GM12878 (cell line): ENCODE measurements around the gene MYB. TPM values are rescaled to one million over a fixed set of nuclear protein-coding genes. Genes with fewer than 3 reads are reported as not detected.

ENCODE experiments used
- ATF2 ChIP-seq: IDR thresholded peaks from 2 replicates; pipeline ENCODE4 v1.6.1; 2012; ENCODE audit warnings: low read length, inconsistent platforms
- BRCA1 ChIP-seq: IDR thresholded peaks from 2 replicates; pipeline ENCODE4 v1.6.1; 2011; ENCODE audit warnings: low read depth, low read length, improper control_type of control experiment
- CEBPB ChIP-seq, 2 experiments: fragments of 150-350 bp in 1 of 2; IDR thresholded peaks; 2 replicates each; pipeline ENCODE4 v1.6.1; 2012 to 2014; ENCODE audit warnings: low read depth in 2 of 2, low read length in 2 of 2, borderline replicate concordance in 1 of 2, inconsistent platforms in 1 of 2
- CHD1 ChIP-seq: IDR thresholded peaks from 2 replicates; pipeline ENCODE4 v1.6.1; 2012; ENCODE audit warnings: low read depth, low read length, improper control_type of control experiment
- CREB1 ChIP-seq: IDR thresholded peaks from 2 replicates; pipeline ENCODE4 v1.6.1; 2012; ENCODE audit warnings: low read depth, mild to moderate bottlenecking, inconsistent platforms
- IKZF1 ChIP-seq: fragments of 450-650 bp; conservative IDR thresholded peaks from 2 replicates; pipeline ENCODE4 v1.6.1; 2017; ENCODE audit warnings: antibody characterized with exemption, mild to moderate bottlenecking
- MAX ChIP-seq: IDR thresholded peaks from 2 replicates; pipeline ENCODE4 v1.6.1; 2012; ENCODE audit warnings: low read depth, low read length, improper control_type of control experiment
- MLLT1 ChIP-seq: fragments of 450-650 bp; IDR thresholded peaks from 2 replicates; pipeline ENCODE4 v1.6.1; 2016; ENCODE audit warnings: mild to moderate bottlenecking
- MTA2 ChIP-seq: fragments of 450-650 bp; IDR thresholded peaks from 2 replicates; pipeline ENCODE4 v1.6.1; 2016; ENCODE audit warnings: low read depth, mild to moderate bottlenecking, moderate library complexity
- NBN ChIP-seq: fragments of 450-650 bp; IDR thresholded peaks from 2 replicates; pipeline ENCODE4 v1.6.1; 2016
- NFIC ChIP-seq: IDR thresholded peaks from 2 replicates; pipeline ENCODE4 v1.6.1; 2012; ENCODE audit warnings: low read depth, mild to moderate bottlenecking, inconsistent platforms, low read length, moderate library complexity
- NFYA ChIP-seq: IDR thresholded peaks from 2 replicates; pipeline ENCODE4 v1.6.1; 2011; ENCODE audit warnings: low read depth, mild to moderate bottlenecking, low read length, improper control_type of control experiment, borderline replicate concordance
- NFYB ChIP-seq: IDR thresholded peaks from 2 replicates; pipeline ENCODE4 v1.6.1; 2011; ENCODE audit warnings: low read depth, mild to moderate bottlenecking, low read length, improper control_type of control experiment, moderate library complexity; ENCODE audit not compliant: insufficient read depth
- POLR2AphosphoS2 ChIP-seq: IDR thresholded peaks from 2 replicates; pipeline ENCODE4 v1.6.1; 2011; ENCODE audit warnings: low read depth, mild to moderate bottlenecking, low read length, improper control_type of control experiment, moderate library complexity
- RCOR1 ChIP-seq: conservative IDR thresholded peaks from 2 replicates; pipeline ENCODE4 v1.6.1; 2012; ENCODE audit warnings: low read depth, low read length, improper control_type of control experiment
- SIX5 ChIP-seq: IDR thresholded peaks from 2 replicates; pipeline ENCODE4 v1.6.1; 2011; ENCODE audit warnings: mild to moderate bottlenecking, low read depth, low read length, moderate library complexity; ENCODE audit not compliant: severe bottlenecking
- STAT3 ChIP-seq: IDR thresholded peaks from 2 replicates; pipeline ENCODE4 v1.6.1; 2011; ENCODE audit warnings: low read depth, low read length, improper control_type of control experiment
- SUZ12 ChIP-seq: fragments of 200-600 bp; sonication (generic); IDR thresholded peaks from one replicate; pipeline ENCODE4 v1.6.1; 2018; ENCODE audit warnings: antibody characterized with exemption, mild to moderate bottlenecking; ENCODE audit not compliant: unreplicated experiment
- USF2 ChIP-seq: IDR thresholded peaks from 2 replicates; pipeline ENCODE4 v1.6.1; 2011; ENCODE audit warnings: low read depth, low read length, improper control_type of control experiment, borderline replicate concordance
- ZNF24 ChIP-seq: fragments of 450-650 bp; IDR thresholded peaks from 2 replicates; pipeline ENCODE4 v1.6.1; 2017; ENCODE audit warnings: antibody characterized with exemption, mild to moderate bottlenecking
- polyA plus RNA-seq, 11 experiments: library from polyadenylated mRNA; depleted of rRNA in 4 of 11; unstranded in 6 of 11; stranded (reverse) in 5 of 11; fragments of >200 nt; fragmentation: Nextera tagmentation in 4 of 11; fragmentation: Illumina TruSeq in 1 of 11; extraction: Ambion mirVana in 4 of 11; extraction: Trizol in 1 of 11; gene quantifications; 1 replicate in 1 of 11; 2 replicates in 10 of 11; pipeline versions ENCODE4 v1.2.1 to v1.2.3, GENCODE V29; 2011 to 2016; ENCODE audit warnings: inconsistent platforms in 2 of 11, missing spikeins in 2 of 11, low read depth in 1 of 11
- total RNA-seq, 4 experiments: library from RNA; depleted of rRNA in 3 of 4; stranded (reverse); fragments of >200 nt in 3 of 4; fragmentation: Illumina TruSeq in 1 of 4; extraction: Trizol in 1 of 4; gene quantifications; 2 replicates each; pipeline versions ENCODE4 v1.2.1 to v1.2.3, GENCODE V29; 2013 to 2021
- TF ChIP-seq, protein P1 (sequence below): fragments of 450-650 bp; IDR thresholded peaks from 2 replicates; pipeline ENCODE4 v1.6.1; 2017; ENCODE audit warnings: mild to moderate bottlenecking, low read depth, inconsistent platforms; ENCODE audit not compliant: poor library complexity, severe bottlenecking

MYB gene
- total and polyA plus RNA-seq, 10 of the 15 experiments (the other 5 are each of a cell fraction or from before 2014, with no cell fraction given) = 7.0 to 29.8 (median 21.5) TPM

DNA sequence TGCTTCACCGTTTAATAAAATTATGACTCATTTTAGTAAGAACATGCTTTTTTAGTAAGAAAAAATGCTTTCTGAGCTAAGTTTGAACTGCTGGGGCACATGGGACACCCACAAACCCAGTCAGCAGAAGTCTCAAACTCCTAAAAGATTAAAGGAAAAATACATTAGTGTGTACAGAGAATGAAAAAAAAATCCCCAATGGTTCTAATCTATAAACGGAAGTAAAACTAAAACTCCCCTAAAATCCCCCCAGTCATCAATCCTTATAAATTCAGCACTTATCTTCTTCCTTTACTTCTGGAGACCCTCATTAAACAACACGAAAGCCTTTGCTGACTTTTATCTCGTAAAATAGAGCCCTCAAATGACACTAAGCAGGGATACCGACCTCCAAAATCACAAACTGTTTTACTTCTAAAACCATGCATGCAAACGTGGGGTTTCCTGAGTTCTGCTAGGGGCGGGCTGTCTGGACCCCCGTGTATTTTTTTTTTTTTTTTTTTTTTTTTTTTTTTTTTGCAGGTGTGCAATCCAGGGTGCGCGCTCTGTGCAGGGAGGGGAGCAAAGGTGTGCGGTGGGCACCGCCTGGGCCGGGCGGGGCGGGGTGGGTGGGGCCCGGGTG, 1.1 kb upstream of the MYB start (continued):
- no peak for TF ChIP-seq SUZ12
- TF ChIP-seq CREB1 = no peak
- TF ChIP-seq IKZF1 = no peak
- TF ChIP-seq NBN = 0 out of 2 replicates have a peak, but pooled peaks have one; percentile 15
- no peak for TF ChIP-seq CHD1
- TF ChIP-seq RCOR1 = no peak
- TF ChIP-seq MTA2 = peak; percentile 66
- TF ChIP-seq, protein P1, sequence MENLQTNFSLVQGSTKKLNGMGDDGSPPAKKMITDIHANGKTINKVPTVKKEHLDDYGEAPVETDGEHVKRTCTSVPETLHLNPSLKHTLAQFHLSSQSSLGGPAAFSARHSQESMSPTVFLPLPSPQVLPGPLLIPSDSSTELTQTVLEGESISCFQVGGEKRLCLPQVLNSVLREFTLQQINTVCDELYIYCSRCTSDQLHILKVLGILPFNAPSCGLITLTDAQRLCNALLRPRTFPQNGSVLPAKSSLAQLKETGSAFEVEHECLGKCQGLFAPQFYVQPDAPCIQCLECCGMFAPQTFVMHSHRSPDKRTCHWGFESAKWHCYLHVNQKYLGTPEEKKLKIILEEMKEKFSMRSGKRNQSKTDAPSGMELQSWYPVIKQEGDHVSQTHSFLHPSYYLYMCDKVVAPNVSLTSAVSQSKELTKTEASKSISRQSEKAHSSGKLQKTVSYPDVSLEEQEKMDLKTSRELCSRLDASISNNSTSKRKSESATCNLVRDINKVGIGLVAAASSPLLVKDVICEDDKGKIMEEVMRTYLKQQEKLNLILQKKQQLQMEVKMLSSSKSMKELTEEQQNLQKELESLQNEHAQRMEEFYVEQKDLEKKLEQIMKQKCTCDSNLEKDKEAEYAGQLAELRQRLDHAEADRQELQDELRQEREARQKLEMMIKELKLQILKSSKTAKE = peak; percentile 78
- no peak for TF ChIP-seq USF2
- no peak for TF ChIP-seq NFYA
- no peak for TF ChIP-seq POLR2AphosphoS2
- TF ChIP-seq NFIC = peak; percentile 94
- TF ChIP-seq MAX = no peak
- peak; percentile 72 for TF ChIP-seq ATF2
- TF ChIP-seq BRCA1 = no peak
- no peak for TF ChIP-seq NFYB
- TF ChIP-seq ZNF24 = no peak
- TF ChIP-seq SIX5 = no peak
- TF ChIP-seq STAT3 = no peak
- TF ChIP-seq MLLT1 = no peak
- 0 out of 4 replicates have a peak, but pooled peaks of 1 of the 2 experiments have one; percentile 66 for TF ChIP-seq CEBPB (IDR thresholded peaks at IDR 0.05; ENCODE audit: borderline replicate concordance in 1 of 2, low read depth in 2 of 2, low read length in 2 of 2)
